Eye (tissue), 1 donor: Measurements from ENCODE around the gene KRTAP21-2.
"Not testable (repeated sequence)": the region's sequence is repeated elsewhere in the genome, so short reads cannot be mapped to it uniquely, and the experiment has no call there.

Source experiments
- DNase-seq: peaks from one replicate; pipeline ENCODE4 v3.0.0-alpha.2; 2015

The KRTAP21-2 gene

GRCh38 chr21:30747159-30747558 lies at the start of gene KRTAP21-2:
TSS of gene KRTAP21-2 (minus strand) at chr21:30747259. CDS start at chr21:30747202, 57 bp downstream.
- no peak for DNase-seq

GRCh38 chr21:30793581-30794314 lies 46.7 kb upstream of the KRTAP21-2 start:
- no peak for DNase-seq

GRCh38 chr21:30779249-30779648 lies 32.2 kb upstream of the KRTAP21-2 start:
- no peak for DNase-seq

- no peak for DNase-seq
Measured at GRCh38 chr21:30769724-30770431, 22.8 kb upstream of the KRTAP21-2 start.

- DNase-seq: no peak
Measured at GRCh38 chr21:30760776-30761175, 13.7 kb upstream of the KRTAP21-2 start.

DNA sequence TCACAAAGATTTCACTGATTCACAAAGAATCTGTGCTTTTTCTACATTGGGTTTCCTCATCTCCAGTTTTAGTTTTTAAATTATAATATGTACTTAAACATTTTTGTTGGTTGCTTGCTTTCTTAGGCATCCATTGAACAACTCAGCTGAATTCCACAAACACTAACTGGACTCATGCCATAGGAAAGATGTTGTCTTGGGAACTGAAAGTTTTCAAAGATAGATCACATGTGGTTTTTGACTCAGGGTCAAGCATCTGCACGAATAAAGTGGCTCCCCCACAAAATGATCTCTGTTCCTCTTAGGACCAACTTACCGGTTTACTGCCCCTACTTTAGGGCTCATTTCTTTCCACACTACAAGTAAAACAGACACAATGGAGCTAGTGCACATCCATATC lies 11.2 kb upstream of the KRTAP21-2 start:
- no peak for DNase-seq

GRCh38 chr21:30755328-30755727 lies 8.3 kb upstream of the KRTAP21-2 start, which contains the start of gene KRTAP21-1:
TSS of gene KRTAP21-1 (minus strand) at chr21:30755428. CDS start at chr21:30755378, 50 bp downstream.
- DNase-seq: not testable (repeated sequence)

GRCh38 chr21:30740462-30740861 lies 6.6 kb downstream of the KRTAP21-2 start:
- DNase-seq: no peak

DNA sequence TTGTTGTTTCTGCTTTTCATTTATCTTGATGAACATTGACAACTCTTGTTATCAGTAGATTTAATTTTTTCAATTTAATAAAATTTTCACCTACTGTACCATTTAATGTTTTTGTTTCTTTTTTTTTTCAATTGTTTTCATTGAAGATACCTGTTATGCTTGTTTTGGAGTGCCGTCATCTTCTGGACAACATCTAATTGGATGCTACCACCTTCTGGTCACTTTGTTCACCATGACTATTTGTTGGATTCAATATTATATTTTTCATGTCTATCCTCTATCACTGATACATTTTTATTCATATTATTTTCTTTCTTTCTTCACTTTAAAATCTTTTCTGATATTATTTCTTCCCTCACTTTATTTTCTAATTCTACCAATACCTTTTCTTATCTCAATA lies 14.0 kb downstream of the KRTAP21-2 start:
- DNase-seq: no peak

DNA sequence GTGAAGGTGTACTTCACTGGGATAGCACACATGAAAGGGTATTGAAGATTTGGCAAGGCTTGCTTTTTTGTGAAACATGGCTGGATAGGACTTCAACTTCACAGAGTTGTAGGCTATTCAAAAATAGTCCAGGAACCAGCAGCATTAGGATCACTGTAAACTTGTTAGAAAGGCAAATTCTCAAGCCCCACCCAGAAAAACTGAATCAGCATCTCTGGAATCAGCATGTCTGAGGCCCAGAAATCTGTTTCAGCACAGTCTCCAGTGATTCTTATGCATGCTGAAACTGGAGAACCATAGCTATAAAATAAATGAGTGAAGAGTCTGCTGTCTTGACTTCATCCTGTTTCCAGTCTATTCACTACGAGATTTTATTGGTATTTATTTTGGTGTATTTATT lies 20.3 kb downstream of the KRTAP21-2 start:
- no peak for DNase-seq

- DNase-seq: no peak
Measured at GRCh38 chr21:30719401-30719800, 27.7 kb downstream of the KRTAP21-2 start.

- DNase-seq: no peak
Measured at GRCh38 chr21:30718239-30718909, 28.7 kb downstream of the KRTAP21-2 start, which contains the start of gene KRTAP21-3. TSS of gene KRTAP21-3 (minus strand) at chr21:30718777. CDS start at chr21:30718759, 18 bp downstream.

DNA sequence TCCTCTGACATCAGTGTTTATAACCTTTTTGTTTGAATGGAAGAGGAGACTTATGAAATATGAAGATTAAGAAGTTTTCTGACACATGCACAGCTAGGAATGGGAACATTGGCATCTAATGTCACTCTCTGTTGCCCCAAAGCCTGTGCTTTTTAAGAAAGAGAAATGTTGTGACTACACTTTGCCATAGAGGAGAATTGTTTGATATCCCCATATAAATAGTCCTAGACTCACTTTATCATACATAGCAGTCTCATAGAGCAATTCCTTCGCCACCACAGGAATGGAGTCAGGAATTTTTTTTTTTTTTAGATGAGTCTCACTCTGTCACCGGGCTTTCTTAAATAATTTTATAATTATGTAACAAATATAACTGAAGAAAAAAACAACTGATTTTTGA lies 30.0 kb downstream of the KRTAP21-2 start:
- DNase-seq: no peak

DNA sequence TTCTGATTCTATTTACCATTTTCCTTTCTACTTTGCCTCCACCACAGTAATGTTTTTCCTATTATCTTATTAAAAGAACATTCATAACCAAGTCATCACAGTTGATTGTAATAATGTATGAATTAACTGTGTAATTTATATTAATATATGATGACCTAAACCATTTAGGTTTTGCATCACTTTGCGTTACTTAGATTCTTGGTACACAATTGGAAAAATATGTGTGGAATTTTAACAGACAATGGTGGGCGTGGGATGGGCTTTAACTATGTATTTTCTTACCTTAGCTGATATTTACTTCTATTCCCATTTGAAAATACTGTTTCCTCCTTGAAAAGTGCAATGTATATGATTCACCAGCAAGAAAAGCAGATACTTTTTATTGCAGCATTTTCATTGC lies 32.1 kb downstream of the KRTAP21-2 start:
- no peak for DNase-seq

DNA sequence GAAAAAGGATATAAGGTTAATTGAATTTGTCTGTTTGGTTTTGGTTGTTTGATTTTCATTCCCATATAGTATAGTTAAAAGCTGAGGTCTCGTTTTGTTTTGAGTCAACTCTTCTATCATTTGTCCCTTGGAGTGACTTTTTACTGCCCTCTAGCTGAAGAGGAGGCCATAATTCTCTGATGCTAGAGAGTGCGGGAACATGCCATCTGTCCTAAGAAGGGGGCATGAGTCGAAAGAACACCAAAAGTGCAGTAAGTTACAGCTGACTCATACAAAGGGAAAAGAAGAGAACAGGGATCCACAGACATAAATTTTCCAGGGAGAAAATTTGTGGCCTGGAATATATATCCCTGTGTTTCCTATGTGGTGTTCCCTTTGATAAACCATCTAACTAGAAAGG lies 32.6 kb downstream of the KRTAP21-2 start:
- DNase-seq: no peak

DNA sequence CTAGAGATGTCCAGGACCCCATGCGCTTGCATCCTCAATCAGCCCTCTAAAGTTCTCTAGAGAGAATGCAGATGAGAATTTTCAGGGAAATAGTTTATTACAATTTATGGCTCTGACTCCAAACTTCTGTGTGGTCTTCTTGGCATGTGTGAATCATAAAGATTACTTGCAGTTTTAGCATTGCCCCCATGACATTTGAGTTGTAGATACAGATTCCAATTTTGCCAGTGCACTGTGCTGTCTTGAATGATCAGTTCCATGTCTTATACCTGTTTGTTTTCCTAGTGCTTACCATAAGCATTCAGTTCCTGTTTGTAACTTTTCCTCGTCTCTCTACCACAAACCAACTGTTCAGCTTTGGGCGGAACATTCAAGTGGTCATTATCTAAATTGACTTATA lies 33.3 kb downstream of the KRTAP21-2 start:
- DNase-seq: no peak

DNA sequence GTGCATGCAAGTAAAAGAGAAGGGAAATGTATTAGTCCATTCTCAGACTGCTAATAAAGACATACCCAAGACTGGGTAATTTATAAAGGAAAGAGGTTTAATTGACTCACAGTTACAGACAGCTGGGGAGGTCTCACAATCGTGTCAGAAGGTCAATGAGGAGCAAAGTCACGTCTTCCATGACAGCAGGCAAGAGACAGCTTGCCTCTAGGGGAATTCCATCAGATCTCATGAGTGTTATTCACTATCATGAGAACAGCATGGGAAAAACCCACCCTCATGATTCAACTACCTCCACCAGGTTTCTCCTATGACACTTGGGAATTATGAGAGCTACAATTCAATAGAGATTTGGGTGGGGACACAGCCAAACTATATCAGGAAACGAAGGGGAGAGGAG lies 36.6 kb downstream of the KRTAP21-2 start:
- no peak for DNase-seq

DNA sequence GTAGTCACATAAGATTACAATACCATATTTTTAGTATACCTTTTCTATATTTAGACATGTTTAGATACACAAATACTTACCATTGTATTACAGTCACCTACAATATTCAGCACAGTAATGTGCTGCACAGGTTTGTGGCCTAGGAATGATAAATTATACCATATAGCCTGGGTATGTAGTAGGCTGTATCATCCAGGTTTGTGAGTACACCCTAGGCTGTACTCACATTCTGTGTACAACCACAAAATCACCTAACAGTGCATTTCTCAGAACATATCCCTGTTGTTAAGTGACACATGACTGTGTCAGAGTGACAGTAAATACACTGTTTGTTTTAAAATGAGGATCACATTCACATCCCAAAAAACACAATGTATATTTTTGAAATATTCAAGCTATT lies 39.6 kb downstream of the KRTAP21-2 start:
- no peak for DNase-seq
